PFSK-1 (cell line): Measurements from ENCODE around the gene NCR2.
A peak's percentile ranks its signal among the peaks of the same experiment; 100 is the strongest.

Experiments
- FOXP2 ChIP-seq: optimal IDR thresholded peaks from 2 replicates; pipeline ENCODE3; 2011; ENCODE audit warnings: borderline replicate concordance, control low read depth, inconsistent platforms; ENCODE audit not compliant: insufficient read depth; ENCODE audit errors: extremely low read length, extremely low read depth
- POLR2AphosphoS5 ChIP-seq: IDR thresholded peaks from 2 replicates; pipeline ENCODE4 v1.6.1; 2012; ENCODE audit warnings: low read depth, mild to moderate bottlenecking, control low read depth, low read length, moderate library complexity
- SIN3A ChIP-seq: IDR thresholded peaks from 2 replicates; pipeline ENCODE4 v1.6.1; 2012; ENCODE audit warnings: mild to moderate bottlenecking, low read length, moderate library complexity, borderline replicate concordance; ENCODE audit not compliant: insufficient read depth
- TAF1 ChIP-seq: IDR thresholded peaks from 2 replicates; pipeline ENCODE4 v1.6.1; 2012; ENCODE audit warnings: low read length, control low read depth, borderline replicate concordance; ENCODE audit not compliant: insufficient read depth
- TF ChIP-seq, protein P1 (sequence below), 2 experiments: IDR thresholded peaks; 2 replicates each; pipeline versions ENCODE4 v1.6.1 to v1.8.0; 2011 to 2012; ENCODE audit warnings: low read depth in 2 of 2, low read length in 2 of 2, control low read depth in 1 of 2, inconsistent platforms in 1 of 2, mild to moderate bottlenecking in 1 of 2, moderate library complexity in 1 of 2; ENCODE audit not compliant: insufficient read depth in 1 of 2

NCR2 gene

DNA sequence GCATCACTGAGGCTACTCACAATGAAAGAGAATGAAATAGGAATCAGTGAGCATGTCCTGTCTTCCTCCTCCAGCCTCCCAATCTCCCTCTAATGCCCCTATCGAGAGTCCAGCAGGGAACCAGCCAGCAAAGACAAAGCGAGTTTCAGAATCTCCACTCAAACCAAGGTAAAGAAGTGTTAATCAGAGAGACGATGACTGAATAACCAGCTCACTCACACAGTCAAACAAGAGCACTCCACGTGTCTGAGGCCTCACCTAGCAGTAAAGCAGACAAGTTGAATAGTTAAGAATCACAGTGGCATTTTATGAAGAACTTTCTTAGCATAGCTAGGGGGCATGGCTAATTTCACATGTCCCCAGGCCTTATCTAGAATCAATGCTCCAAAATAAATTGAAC is 45.6 kb upstream of the NCR2 start:
- TF ChIP-seq FOXP2 (no peak), POLR2AphosphoS5 (no peak), SIN3A (no peak), TAF1 (no peak)
- TF ChIP-seq, protein P1, sequence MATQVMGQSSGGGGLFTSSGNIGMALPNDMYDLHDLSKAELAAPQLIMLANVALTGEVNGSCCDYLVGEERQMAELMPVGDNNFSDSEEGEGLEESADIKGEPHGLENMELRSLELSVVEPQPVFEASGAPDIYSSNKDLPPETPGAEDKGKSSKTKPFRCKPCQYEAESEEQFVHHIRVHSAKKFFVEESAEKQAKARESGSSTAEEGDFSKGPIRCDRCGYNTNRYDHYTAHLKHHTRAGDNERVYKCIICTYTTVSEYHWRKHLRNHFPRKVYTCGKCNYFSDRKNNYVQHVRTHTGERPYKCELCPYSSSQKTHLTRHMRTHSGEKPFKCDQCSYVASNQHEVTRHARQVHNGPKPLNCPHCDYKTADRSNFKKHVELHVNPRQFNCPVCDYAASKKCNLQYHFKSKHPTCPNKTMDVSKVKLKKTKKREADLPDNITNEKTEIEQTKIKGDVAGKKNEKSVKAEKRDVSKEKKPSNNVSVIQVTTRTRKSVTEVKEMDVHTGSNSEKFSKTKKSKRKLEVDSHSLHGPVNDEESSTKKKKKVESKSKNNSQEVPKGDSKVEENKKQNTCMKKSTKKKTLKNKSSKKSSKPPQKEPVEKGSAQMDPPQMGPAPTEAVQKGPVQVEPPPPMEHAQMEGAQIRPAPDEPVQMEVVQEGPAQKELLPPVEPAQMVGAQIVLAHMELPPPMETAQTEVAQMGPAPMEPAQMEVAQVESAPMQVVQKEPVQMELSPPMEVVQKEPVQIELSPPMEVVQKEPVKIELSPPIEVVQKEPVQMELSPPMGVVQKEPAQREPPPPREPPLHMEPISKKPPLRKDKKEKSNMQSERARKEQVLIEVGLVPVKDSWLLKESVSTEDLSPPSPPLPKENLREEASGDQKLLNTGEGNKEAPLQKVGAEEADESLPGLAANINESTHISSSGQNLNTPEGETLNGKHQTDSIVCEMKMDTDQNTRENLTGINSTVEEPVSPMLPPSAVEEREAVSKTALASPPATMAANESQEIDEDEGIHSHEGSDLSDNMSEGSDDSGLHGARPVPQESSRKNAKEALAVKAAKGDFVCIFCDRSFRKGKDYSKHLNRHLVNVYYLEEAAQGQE (IDR thresholded peaks at IDR 0.05; ENCODE audit: insufficient read depth in 1 of 2, low read depth in 2 of 2, low read length in 2 of 2), result no peak

DNA sequence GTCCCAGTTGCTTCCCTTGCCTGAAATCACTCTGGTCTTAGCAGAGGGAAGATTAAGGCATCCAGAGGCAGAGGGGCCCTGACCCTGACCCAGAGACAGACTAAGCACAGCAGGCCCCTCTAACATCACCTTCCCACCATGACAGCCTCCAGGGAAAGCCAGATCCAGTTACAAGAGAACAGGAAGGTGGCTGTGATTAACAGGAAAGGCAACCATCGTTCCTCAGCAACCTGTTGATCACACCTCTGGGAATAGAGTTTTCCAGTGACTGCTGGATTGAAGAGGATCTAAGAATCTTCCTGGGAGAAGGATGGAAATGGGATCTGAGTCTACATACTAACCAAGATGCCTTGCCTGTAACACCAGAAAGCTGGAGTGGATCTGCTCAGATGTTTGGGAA is 43.7 kb upstream of the NCR2 start:
- TF ChIP-seq TAF1, result no peak
- no peak for TF ChIP-seq FOXP2
- no peak for TF ChIP-seq POLR2AphosphoS5
- TF ChIP-seq, protein P1 (IDR thresholded peaks at IDR 0.05; ENCODE audit: insufficient read depth in 1 of 2, low read depth in 2 of 2, low read length in 2 of 2), result no peak
- no peak for TF ChIP-seq SIN3A

- TF ChIP-seq FOXP2 (no peak), POLR2AphosphoS5 (no peak), TAF1 (no peak), SIN3A (no peak)
- TF ChIP-seq, protein P1 (IDR thresholded peaks at IDR 0.05; ENCODE audit: insufficient read depth in 1 of 2, low read depth in 2 of 2, low read length in 2 of 2), result 0 out of 4 replicates have a peak, but pooled peaks of 1 of the 2 experiments have one; percentile 24
Observed at GRCh38 chr6:41294214-41294872, 41.1 kb upstream of the NCR2 start.

GRCh38 chr6:41298785-41299502 is 36.5 kb upstream of the NCR2 start:
- TF ChIP-seq, protein P1 (IDR thresholded peaks at IDR 0.05; ENCODE audit: insufficient read depth in 1 of 2, low read depth in 2 of 2, low read length in 2 of 2), result no peak
- TF ChIP-seq POLR2AphosphoS5 (no peak), SIN3A (no peak), TAF1 (no peak), FOXP2 (no peak)
